AG09309 (cell line): ENCODE measurements around the gene PARN.

ENCODE experiments used
- DNase-seq: peaks from one replicate; pipeline ENCODE4 v3.0.0-alpha.2; 2010; ENCODE audit warnings: low read depth
- H3K4me3 ChIP-seq: 2 replicates; pipeline ENCODE4 v1.5.1; 2011; ENCODE audit warnings: mild to moderate bottlenecking, low read depth, low read length, moderate library complexity; ENCODE audit not compliant: control insufficient read depth
- CTCF ChIP-seq: IDR thresholded peaks from 2 replicates; pipeline ENCODE4 v1.5.1; 2011; ENCODE audit warnings: mild to moderate bottlenecking, low read depth, low read length, inconsistent platforms; ENCODE audit not compliant: insufficient read depth, control insufficient read depth; ENCODE audit errors: missing control alignments

The PARN gene

GRCh38 chr16:14530046-14530445, 100.0 kb downstream of the PARN start:
- TF ChIP-seq CTCF, result no peak
- DNase-seq, result no peak
- H3K4me3 ChIP-seq, result no peak overlapping the region

GRCh38 chr16:14529010-14529669, 100.9 kb downstream of the PARN start:
- peak; percentile 71 for TF ChIP-seq CTCF
- peak; percentile 86 for DNase-seq
- no peak overlapping the region; the same call in 1 of the 2 replicates for H3K4me3 ChIP-seq

- DNase-seq, result no peak
- H3K4me3 ChIP-seq, result no peak overlapping the region
- TF ChIP-seq CTCF, result no peak
These were observed 101.8 kb downstream of the PARN start for GRCh38 chr16:14528306-14528705.

- DNase-seq, result peak; percentile 53
- TF ChIP-seq CTCF, result no peak
- H3K4me3 ChIP-seq, result no peak overlapping the region
These were observed 102.5 kb downstream of the PARN start for GRCh38 chr16:14527411-14528044.

- TF ChIP-seq CTCF, result no peak
- no peak overlapping the region for H3K4me3 ChIP-seq
- no peak for DNase-seq
These were observed 104.5 kb downstream of the PARN start for GRCh38 chr16:14525596-14525995.

GRCh38 chr16:14524979-14525378, 105.1 kb downstream of the PARN start:
- H3K4me3 ChIP-seq, result no peak overlapping the region
- DNase-seq, result no peak
- TF ChIP-seq CTCF, result no peak
